Heart right ventricle (tissue), 16 donors: ENCODE measurements around the gene RPIA. TPM values are rescaled to one million over a fixed set of nuclear protein-coding genes. Genes with fewer than 3 reads are reported as not detected.

Experiments
- ATAC-seq, 8 donors: fragments of 200-7000 bp; cut with Tn5 transposase; one replicate each; pipeline ENCODE4 v1.9.1; 2020; ENCODE audit warnings: mild to moderate bottlenecking in 8 of 8, moderate library complexity in 8 of 8, moderate number of reproducible peaks in 1 of 8
- DNase-seq, 2 donors: peaks; one replicate each; pipeline ENCODE4 v3.0.0-alpha.2; 2020
- H3K27ac ChIP-seq, 10 donors: fragments of 200-600 bp; sonication (generic) in 2 of 10; one replicate each; pipeline versions ENCODE4 v1.5.0 to v1.8.0; 2020 to 2022; ENCODE audit warnings: mild to moderate bottlenecking in 3 of 10
- H3K27me3 ChIP-seq, 7 donors: fragments of 200-600 bp; one replicate each; pipeline ENCODE4 v1.8.0; 2021 to 2022; ENCODE audit warnings: mild to moderate bottlenecking in 2 of 7
- H3K36me3 ChIP-seq, 9 donors: fragments of 200-600 bp; sonication (generic) in 1 of 9; one replicate each; pipeline versions ENCODE4 v1.5.0 to v1.8.0; 2020 to 2022; ENCODE audit warnings: mild to moderate bottlenecking in 2 of 9
- H3K4me1 ChIP-seq, 9 donors: fragments of 200-600 bp; sonication (generic) in 1 of 9; one replicate each; pipeline versions ENCODE4 v1.5.0 to v1.8.0; 2020 to 2022; ENCODE audit warnings: mild to moderate bottlenecking in 4 of 9
- H3K4me3 ChIP-seq, 10 donors: fragments of 200-600 bp; sonication (generic) in 2 of 10; one replicate each; pipeline versions ENCODE4 v1.5.0 to v1.8.0; 2020 to 2022; ENCODE audit warnings: mild to moderate bottlenecking in 7 of 10, moderate library complexity in 2 of 10
- H3K9me3 ChIP-seq, 11 donors: fragments of 200-600 bp in 10 of 11; sonication (generic) in 2 of 11; one replicate each; pipeline versions ENCODE4 v1.5.0 to v1.8.0; 2013 to 2022; ENCODE audit warnings: mild to moderate bottlenecking in 2 of 11, control low read depth in 1 of 11, moderate library complexity in 1 of 11
- WGBS, 2 donors: extraction: QIAGEN DNeasy Blood & Tissue Kit; methylation state at CpG; one replicate each; pipeline ENCODE4 v1.1.7; 2013; ENCODE audit warnings: inconsistent platforms in 1 of 2; 5-methylcytosine and 5-hydroxymethylcytosine counted together
- intact Hi-C, 10 donors: fragments of 100-400 bp; cut with DNase I; formaldehyde crosslinking; loops; one replicate each; pipeline versions ENCODE4 v1.11.1 to v1.14.2; 2022
- polyA plus RNA-seq, 2 donors: library from polyadenylated mRNA; stranded (reverse); fragments of 200-250 nt; gene quantifications; one replicate each; pipeline ENCODE4 v1.2.3, GENCODE V29; 2013
- total RNA-seq, 10 donors: library from RNA; stranded (reverse); fragmentation: NEBNext Ultra II Directional in 3 of 10; extraction: Animal tissue kit (Norgen Biotek cat#: 25700) in 3 of 10; gene quantifications; one replicate each; pipeline versions ENCODE4 v1.2.1 to v1.2.4, GENCODE V29; 2021 to 2023
- TF ChIP-seq, protein P1 (sequence below), 9 donors: fragments of 200-600 bp; sonication (generic) in 2 of 9; IDR thresholded peaks; one replicate each; pipeline versions ENCODE4 v1.5.0 to v1.8.0; 2021 to 2022; ENCODE audit warnings: antibody characterized with exemption in 9 of 9, mild to moderate bottlenecking in 5 of 9, moderate library complexity in 1 of 9
- donor health status: Arrhythmogenic right ventricular cardiomyopathy.
- donor health status: ischemic (EF 13 %, LVEDD 7.1; RV severe dilation, severe dysfunction).
- donor health status: healthy with polysubstance abuse.
- donor health status: DM: no; HTN: yes; CAD: no.
- donor health status: DM: no; HTN: no; CAD: no.
- donor health status: ischemic (EF 25% LVEDD 6.9; RV normal size, moderate dysfunction).
- donor health status: ischemic (EF 25% LVEDD 5.7; RV mildly dilated, moderate dysfunction).
- donor health status: healthy.
- donor health status: DM: yes; HTN: yes; CAD: no.
- donor health status: Ischemic cardiomyopathy.
- donor health status: ischemic (EF 35%, LVEDD 5.7; RV mildly dilated, moderate dysfunction).
- donor health status: nonischemic (EF 11% LVEDD 7.7; RV severe dilation, severe dysfunction).
- donor health status: DM: yes; HTN: yes; CAD: no.
- donor health status: PGD.
- donor health status: ischemic (EF 29% LVEDD 5.4; RV normal size, mild dysfunction).
- donor health status: nonischemic (EF 23%, LVEDD 6.1; RV moderate dilation, normal function).

Gene RPIA
- total and polyA plus RNA-seq, 12 donors: 9.1 to 18.7 (median 13.5) TPM

DNA sequence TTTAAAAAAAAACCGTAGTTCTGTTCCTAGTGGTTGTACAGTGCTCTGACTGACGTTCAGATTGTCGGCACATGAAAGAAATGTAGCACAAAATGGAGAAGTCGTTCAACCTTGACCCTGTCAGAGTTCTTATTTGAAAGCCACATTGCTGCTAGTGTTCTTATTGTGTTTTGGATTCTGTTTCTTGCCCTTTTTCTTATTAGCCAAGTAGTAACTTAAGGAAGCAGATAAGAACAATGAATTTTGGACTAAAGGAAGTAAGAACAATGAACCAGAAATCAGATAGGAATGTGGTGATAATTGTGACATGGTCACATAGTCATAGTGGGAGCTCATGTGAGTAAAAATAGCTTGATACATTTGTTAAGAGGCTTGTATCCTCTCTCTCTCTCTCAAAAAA, 45.9 kb downstream of the RPIA start:
- TF ChIP-seq, protein P1, sequence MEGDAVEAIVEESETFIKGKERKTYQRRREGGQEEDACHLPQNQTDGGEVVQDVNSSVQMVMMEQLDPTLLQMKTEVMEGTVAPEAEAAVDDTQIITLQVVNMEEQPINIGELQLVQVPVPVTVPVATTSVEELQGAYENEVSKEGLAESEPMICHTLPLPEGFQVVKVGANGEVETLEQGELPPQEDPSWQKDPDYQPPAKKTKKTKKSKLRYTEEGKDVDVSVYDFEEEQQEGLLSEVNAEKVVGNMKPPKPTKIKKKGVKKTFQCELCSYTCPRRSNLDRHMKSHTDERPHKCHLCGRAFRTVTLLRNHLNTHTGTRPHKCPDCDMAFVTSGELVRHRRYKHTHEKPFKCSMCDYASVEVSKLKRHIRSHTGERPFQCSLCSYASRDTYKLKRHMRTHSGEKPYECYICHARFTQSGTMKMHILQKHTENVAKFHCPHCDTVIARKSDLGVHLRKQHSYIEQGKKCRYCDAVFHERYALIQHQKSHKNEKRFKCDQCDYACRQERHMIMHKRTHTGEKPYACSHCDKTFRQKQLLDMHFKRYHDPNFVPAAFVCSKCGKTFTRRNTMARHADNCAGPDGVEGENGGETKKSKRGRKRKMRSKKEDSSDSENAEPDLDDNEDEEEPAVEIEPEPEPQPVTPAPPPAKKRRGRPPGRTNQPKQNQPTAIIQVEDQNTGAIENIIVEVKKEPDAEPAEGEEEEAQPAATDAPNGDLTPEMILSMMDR (IDR thresholded peaks at IDR 0.05): no peak
- H3K9me3 ChIP-seq: no peaks in the 10 kb centered on the region
- H3K27ac ChIP-seq: peak overlapping the region; percentile 35 to 90 (median 79)
- peaks cover 8 to 75% (median 49%) of the 10 kb centered on the region in 9 donors for H3K4me1 ChIP-seq
- H3K27me3 ChIP-seq: no peaks in the 10 kb centered on the region
- ATAC-seq (peak; percentile 50 to 89 (median 78)), DNase-seq (no peak)
- intact Hi-C loops: loop anchor here in 3 of 10 donors (5.0 kb wide), 3 partner anchors 45 to 95 kb away; partner anchors contain the start of gene RPIA (in 2 of the 3)
- H3K4me3 ChIP-seq: no peak overlapping the region
- peaks cover 0 to 55% (median under 1%) of the 10 kb centered on the region in 9 donors for H3K36me3 ChIP-seq
- 45 to 50% methylated on average over 4 of the region's 4 CpGs for whole genome bisulfite sequencing, 2 donors

DNA sequence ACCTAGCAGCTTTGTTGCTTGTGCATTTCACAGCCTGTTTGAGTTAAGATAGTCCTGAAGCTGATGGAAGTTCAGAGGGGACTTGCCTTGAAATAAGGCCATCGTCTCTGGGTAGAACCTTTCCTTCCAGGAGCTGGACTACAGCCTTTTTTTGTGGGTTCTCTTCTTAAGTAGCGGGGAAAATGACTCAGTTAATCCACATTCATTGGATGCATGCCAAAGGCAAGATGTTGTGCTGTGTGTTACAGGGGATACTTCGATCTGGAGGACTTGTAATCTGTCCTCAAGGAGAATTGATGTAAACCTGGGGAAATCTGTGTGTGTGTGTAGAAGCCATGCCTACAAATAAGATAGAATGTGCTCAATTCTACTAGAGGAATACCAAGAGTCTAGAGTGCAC, 46.8 kb downstream of the RPIA start:
- DNase-seq (no peak), ATAC-seq (no peak)
- Histone ChIP-seq H3K4me3 (no peak overlapping the region), H3K36me3 (peaks cover 0 to 64% (median 8%) of the 10 kb centered on the region in 9 donors), H3K27me3 (no peaks in the 10 kb centered on the region), H3K9me3 (peaks cover 0 to under 1% (median 0%) of the 10 kb centered on the region in 11 donors), H3K27ac (peak overlapping the region; percentile 59 to 90 (median 78)), H3K4me1 (peaks cover 8 to 68% (median 48%) of the 10 kb centered on the region in 9 donors)
- 69 to 70% methylated on average over 3 of the region's 3 CpGs for WGBS, 2 donors
- intact Hi-C loops: loop anchor here in 3 of 10 donors (5.0 kb wide), 3 partner anchors 46 to 94 kb away; partner anchors contain the start of gene RPIA (in 2 of the 3)
- TF ChIP-seq, protein P1 (IDR thresholded peaks at IDR 0.05): no peak

DNA sequence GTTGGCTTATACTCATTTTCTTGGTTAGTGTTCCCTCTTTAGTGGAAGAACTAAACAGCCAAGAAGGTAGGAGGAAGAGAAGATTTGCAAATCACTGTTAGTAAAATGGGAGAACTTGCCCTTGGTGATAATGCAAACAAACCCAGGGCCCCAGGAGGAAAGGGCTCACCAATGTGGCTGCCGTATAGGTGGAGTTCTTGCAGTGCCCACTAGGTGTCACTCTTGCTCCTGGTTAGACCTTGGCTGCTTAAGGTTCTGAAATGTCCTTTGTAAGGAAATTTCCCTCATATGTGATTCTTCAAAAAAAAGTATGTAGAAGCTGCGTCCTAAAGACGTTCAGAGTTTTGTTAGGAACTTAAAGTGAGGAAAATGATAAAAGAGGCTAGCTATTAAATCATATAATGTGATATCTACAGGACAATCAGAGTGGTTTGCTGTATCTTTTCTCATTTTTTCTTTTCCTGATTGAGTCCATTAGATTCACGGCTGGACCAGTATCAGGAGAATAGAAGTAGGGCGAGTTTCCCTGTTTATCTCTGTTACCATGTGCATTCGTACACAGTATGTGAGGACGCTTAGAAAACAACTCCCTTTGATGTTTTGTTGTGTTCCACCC, 48.6 kb downstream of the RPIA start:
- Histone ChIP-seq H3K4me1 (peaks cover 8 to 50% (median 34%) of the 10 kb centered on the region in 9 donors), H3K27me3 (no peaks in the 10 kb centered on the region), H3K27ac (peak overlapping the region in 5 of 10 donors; percentile 20 to 87 (median 74)), H3K4me3 (no peak overlapping the region), H3K9me3 (peaks cover 0 to 18% (median under 1%) of the 10 kb centered on the region in 11 donors), H3K36me3 (peaks cover 0 to 80% (median 11%) of the 10 kb centered on the region in 9 donors)
- intact Hi-C loops: loop anchor here in 6 of 10 donors (5.0 to 10.0 kb wide), 7 partner anchors 48 to 177 kb away; partner anchors contain the start of gene RPIA (in 2 of the 6)
- ATAC-seq: peak in 7 of 8 donors; percentile 56 to 73 (median 70)
- DNase-seq: peak; percentile 52 to 76
- TF ChIP-seq, protein P1 (IDR thresholded peaks at IDR 0.05): peak; percentile 88 to 96 (median 93)
- 27 to 39% methylated on average over 7 of the region's 7 CpGs for WGBS, 2 donors

DNA sequence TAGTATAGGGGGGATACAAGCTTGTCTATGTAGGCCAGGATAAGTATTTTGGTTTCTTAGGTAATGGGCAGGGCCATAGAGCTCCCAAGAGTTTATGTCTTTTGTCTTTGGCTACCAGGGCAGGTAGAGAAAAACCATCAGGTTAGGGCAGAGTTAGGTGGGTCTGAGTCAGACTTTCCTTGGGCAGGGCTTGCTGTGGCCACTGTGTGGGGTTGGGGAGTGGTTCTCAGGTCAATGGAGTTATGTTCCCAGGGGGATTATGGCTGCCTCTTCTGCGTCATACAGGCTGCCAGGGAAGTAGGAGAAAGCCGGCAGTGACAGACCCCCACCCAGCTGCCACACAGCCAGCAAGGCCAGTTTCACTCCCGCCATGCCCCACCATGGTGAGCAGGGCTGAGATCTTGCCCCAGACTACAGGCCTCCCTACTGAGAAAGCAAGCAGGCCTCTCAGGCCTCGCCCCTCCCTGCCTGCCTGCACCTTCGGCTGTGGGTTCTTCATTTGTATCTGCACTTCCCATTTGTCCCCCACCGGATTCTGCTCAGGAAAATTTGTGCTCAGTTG, 55.5 kb downstream of the RPIA start:
- ATAC-seq (no peak), DNase-seq (no peak)
- Histone ChIP-seq H3K27me3 (no peaks in the 10 kb centered on the region), H3K9me3 (peaks cover 0 to 27% (median 5%) of the 10 kb centered on the region in 11 donors), H3K36me3 (peaks cover 0 to 100% (median 34%) of the 10 kb centered on the region in 9 donors), H3K27ac (no peak overlapping the region), H3K4me1 (no peaks in the 10 kb centered on the region), H3K4me3 (no peak overlapping the region)
- WGBS, 2 donors: 97% methylated on average over 6 of the region's 6 CpGs
- intact Hi-C loops: loop anchor here in 3 of 10 donors (10.0 kb wide), 2 partner anchors 108 to 128 kb away; no protein-coding TSS in a partner anchor
- TF ChIP-seq, protein P1 (IDR thresholded peaks at IDR 0.05): no peak
